Measurements from ENCODE around the gene POLR2L. TPM values are rescaled to one million over a fixed set of nuclear protein-coding genes. Genes with fewer than 3 reads are reported as not detected.

The POLR2L gene
- total and polyA plus RNA-seq, 2 donors (not counting 1 experiment from before 2014, with no cell fraction given) = 44.4 to 80.8 TPM

DNA sequence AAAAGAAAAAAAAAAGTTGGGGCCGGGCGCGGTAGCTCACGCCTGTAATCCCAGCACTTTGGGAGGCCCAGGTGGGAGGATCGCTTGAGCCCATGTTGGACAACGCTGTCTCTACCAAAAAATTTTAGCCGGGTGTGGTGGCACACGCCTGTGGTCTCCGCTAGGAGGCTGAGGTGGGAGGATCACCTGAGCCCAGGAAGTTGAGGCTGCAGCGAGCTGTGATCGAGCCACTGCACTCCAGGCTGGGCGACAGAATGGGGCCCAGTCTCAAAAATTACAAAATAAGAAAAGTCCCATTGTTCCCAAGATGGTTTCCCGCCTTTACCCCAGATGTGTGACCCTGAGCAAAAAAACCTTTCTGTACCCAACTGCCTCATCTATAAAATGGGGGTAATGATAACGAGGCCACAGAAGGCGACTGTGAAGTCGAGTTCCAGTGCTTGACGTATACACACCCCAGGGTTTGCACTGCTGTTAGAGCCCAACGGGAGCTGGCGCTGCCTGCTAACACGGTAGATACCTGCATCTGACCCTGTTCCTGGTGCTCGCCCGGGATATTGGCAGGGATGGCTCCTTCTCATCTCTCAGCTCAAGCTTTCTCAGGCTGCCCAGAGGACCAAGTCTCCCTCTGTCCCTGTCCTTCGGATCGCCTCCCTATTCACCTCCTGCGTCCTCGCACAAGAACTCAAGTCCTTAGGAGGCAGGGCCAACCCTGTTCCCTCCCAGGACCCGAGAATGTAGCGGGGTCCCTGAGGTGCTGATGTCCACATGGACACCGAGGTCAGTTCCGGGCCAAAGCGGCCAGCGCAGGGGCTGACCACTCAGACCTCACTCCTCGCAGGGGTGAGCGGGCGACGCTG is 33.7 kb downstream of the POLR2L start:
- 25% methylated on average over 32 of the region's 36 CpGs for WGBS (ENCODE audit: insufficient coverage)
- intact Hi-C loops (cut with micrococcal nuclease) = loop anchor here (1.0 to 5.0 kb wide), 5 partner anchors 10 to 302 kb away; partner anchors contain the start of genes AP2A2, POLR2L, RNH1 and SLC25A22
- H3K27ac ChIP-seq (ENCODE audit: low read length in 2 of 2) = peak overlapping the region; percentile 83 to 94
- peak overlapping the region; percentile 93 for H2AFZ ChIP-seq (ENCODE audit: insufficient read depth, low read depth, low read length, poor library complexity, severe bottlenecking)
- peaks cover 38% of the 10 kb centered on the region for H3K79me2 ChIP-seq (ENCODE audit: control insufficient read depth, insufficient read depth, low read length)
- H3K36me3 ChIP-seq (replicated peaks in 1 of 2; ENCODE audit: control extremely low read depth in 1 of 2, control insufficient read depth in 1 of 2, extremely low read depth in 1 of 2, insufficient read depth in 2 of 2, low read length in 1 of 2) = peaks cover 2 to 24% of the 10 kb centered on the region in 2 experiments
- peak overlapping the region; percentile 90 for H3K9ac ChIP-seq (ENCODE audit: low read length)
- Mint-ChIP-seq H3K4me1 (peaks cover 45% of the 10 kb centered on the region), H3K4me3 (peak overlapping the region; percentile 96), H3K27me3 (no peaks in the 10 kb centered on the region), H3K27ac (peak overlapping the region; percentile 99), H3K9me3 (ENCODE audit: insufficient read depth) (no peaks in the 10 kb centered on the region)
- H3K4me1 ChIP-seq (ENCODE audit: control insufficient read depth in 2 of 2, insufficient read depth in 2 of 2, low read length in 2 of 2) = peaks cover 31 to 43% of the 10 kb centered on the region in 2 donors
- DNase-seq (no peak), ATAC-seq (ENCODE audit: low read depth) (no peak)
- CTCF ChIA-PET = interaction anchor here (1.1 to 2.6 kb wide), 4 partner anchors 10 to 254 kb away, joined by 3 to 14 read pairs (median 4); partner anchors contain the start of gene PNPLA2
- POLR2A ChIA-PET = interaction anchor here (0.8 to 2.9 kb wide), 6 partner anchors 11 to 113 kb away, joined by 3 to 32 read pairs (median 8); partner anchors contain the start of genes PNPLA2, POLR2L, SLC25A22 and TMEM80
- H4K20me1 ChIP-seq (ENCODE audit: control insufficient read depth, insufficient read depth, low read length, poor library complexity, severe bottlenecking) = peaks cover 41% of the 10 kb centered on the region
- no peak for TF ChIP-seq EZH2 (IDR thresholded peaks at IDR 0.05; ENCODE audit: borderline replicate concordance, insufficient read depth, low read depth, low read length, poor library complexity, severe bottlenecking)
- TF ChIP-seq, protein P1, sequence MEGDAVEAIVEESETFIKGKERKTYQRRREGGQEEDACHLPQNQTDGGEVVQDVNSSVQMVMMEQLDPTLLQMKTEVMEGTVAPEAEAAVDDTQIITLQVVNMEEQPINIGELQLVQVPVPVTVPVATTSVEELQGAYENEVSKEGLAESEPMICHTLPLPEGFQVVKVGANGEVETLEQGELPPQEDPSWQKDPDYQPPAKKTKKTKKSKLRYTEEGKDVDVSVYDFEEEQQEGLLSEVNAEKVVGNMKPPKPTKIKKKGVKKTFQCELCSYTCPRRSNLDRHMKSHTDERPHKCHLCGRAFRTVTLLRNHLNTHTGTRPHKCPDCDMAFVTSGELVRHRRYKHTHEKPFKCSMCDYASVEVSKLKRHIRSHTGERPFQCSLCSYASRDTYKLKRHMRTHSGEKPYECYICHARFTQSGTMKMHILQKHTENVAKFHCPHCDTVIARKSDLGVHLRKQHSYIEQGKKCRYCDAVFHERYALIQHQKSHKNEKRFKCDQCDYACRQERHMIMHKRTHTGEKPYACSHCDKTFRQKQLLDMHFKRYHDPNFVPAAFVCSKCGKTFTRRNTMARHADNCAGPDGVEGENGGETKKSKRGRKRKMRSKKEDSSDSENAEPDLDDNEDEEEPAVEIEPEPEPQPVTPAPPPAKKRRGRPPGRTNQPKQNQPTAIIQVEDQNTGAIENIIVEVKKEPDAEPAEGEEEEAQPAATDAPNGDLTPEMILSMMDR (IDR thresholded peaks at IDR 0.05) = no peak
- peak overlapping the region in 4 of 5 experiments; percentile 53 to 95 (median 88) for H3K4me3 ChIP-seq (ENCODE audit: control extremely low read depth in 1 of 5, extremely low read depth in 1 of 5, insufficient read depth in 1 of 5, low read depth in 2 of 5, low read length in 4 of 5)
- no peaks in the 10 kb centered on the region for H3K27me3 ChIP-seq (replicated peaks in 1 of 4; ENCODE audit: control extremely low read depth in 1 of 4, control insufficient read depth in 3 of 4, insufficient read depth in 4 of 4, low read length in 3 of 4)
- no peaks in the 10 kb centered on the region for H3K9me3 ChIP-seq (ENCODE audit: control extremely low read depth in 1 of 3, control insufficient read depth in 2 of 3, insufficient read depth in 1 of 3, low read length in 2 of 3)
- H3K4me2 ChIP-seq (replicated peaks; ENCODE audit: low read depth, low read length, poor library complexity, severe bottlenecking) = peak overlapping the region; percentile 87
